Liver (tissue), 9 donors: ENCODE measurements around the gene PDE10A. TPM values are rescaled to one million over a fixed set of nuclear protein-coding genes. Genes with fewer than 3 reads are reported as not detected.

ENCODE experiments used
- DNase-seq: peaks from one replicate; pipeline ENCODE4 v3.0.0-alpha.2; 2017; ENCODE audit warnings: low spot score
- H3K27ac ChIP-seq, 2 donors: one replicate each; pipeline ENCODE4 v1.7.0; 2013; ENCODE audit warnings: inconsistent platforms in 2 of 2, low read length in 2 of 2, control low read depth in 1 of 2, low read depth in 1 of 2, mild to moderate bottlenecking in 1 of 2
- H3K27me3 ChIP-seq, 4 donors: one replicate each; pipeline versions ENCODE4 v1.6.1 to v1.7.0; 2013; ENCODE audit warnings: low read length in 3 of 4, inconsistent platforms in 1 of 4, mild to moderate bottlenecking in 1 of 4, moderate library complexity in 1 of 4; ENCODE audit not compliant: control insufficient read depth in 4 of 4, insufficient read depth in 4 of 4
- H3K36me3 ChIP-seq, 4 donors: one replicate each; pipeline versions ENCODE4 v1.6.1 to v1.7.0; 2013; ENCODE audit warnings: low read length in 3 of 4, mild to moderate bottlenecking in 3 of 4, low read depth in 1 of 4, moderate library complexity in 1 of 4; ENCODE audit not compliant: control insufficient read depth in 4 of 4, insufficient read depth in 3 of 4
- H3K4me1 ChIP-seq, 4 donors: one replicate each; pipeline versions ENCODE4 v1.6.1 to v1.7.0; 2013; ENCODE audit warnings: low read length in 3 of 4, mild to moderate bottlenecking in 3 of 4, moderate library complexity in 1 of 4; ENCODE audit not compliant: control insufficient read depth in 4 of 4, insufficient read depth in 4 of 4
- H3K4me3 ChIP-seq, 3 donors: one replicate each; pipeline versions ENCODE4 v1.6.1 to v1.7.0; 2013; ENCODE audit warnings: low read length in 3 of 3, control low read depth in 1 of 3, low read depth in 1 of 3, mild to moderate bottlenecking in 1 of 3
- H3K9ac ChIP-seq, 2 donors: one replicate each; pipeline ENCODE4 v1.7.0; 2013; ENCODE audit warnings: low read length in 2 of 2, mild to moderate bottlenecking in 2 of 2, moderate library complexity in 2 of 2, control low read depth in 1 of 2, low read depth in 1 of 2
- H3K9me3 ChIP-seq, 4 donors: one replicate each; pipeline versions ENCODE4 v1.6.1 to v1.7.0; 2013; ENCODE audit warnings: low read length in 3 of 4; ENCODE audit not compliant: control insufficient read depth in 4 of 4
- FOXA1 ChIP-seq: IDR thresholded peaks from 2 replicates; pipeline ENCODE4 v1.6.1; 2016; ENCODE audit warnings: antibody characterized with exemption
- GABPA ChIP-seq, 2 donors: IDR thresholded peaks in 1 of 2; conservative IDR thresholded peaks in 1 of 2; 2 replicates each; pipeline ENCODE4 v1.6.1; 2016; ENCODE audit warnings: antibody characterized with exemption in 2 of 2, mild to moderate bottlenecking in 1 of 2, moderate library complexity in 1 of 2
- HNF4A ChIP-seq, 2 donors: conservative IDR thresholded peaks; 2 replicates each; pipeline ENCODE4 v1.6.1; 2016; ENCODE audit warnings: antibody characterized with exemption in 2 of 2, mild to moderate bottlenecking in 2 of 2
- HNF4G ChIP-seq: IDR thresholded peaks from 2 replicates; pipeline ENCODE4 v1.6.1; 2016; ENCODE audit warnings: antibody characterized with exemption
- JUND ChIP-seq, 2 donors: IDR thresholded peaks; 2 replicates each; pipeline ENCODE4 v1.6.1; 2016; ENCODE audit warnings: antibody characterized with exemption in 2 of 2
- NR2F2 ChIP-seq: IDR thresholded peaks from 2 replicates; pipeline ENCODE4 v1.6.1; 2016; ENCODE audit warnings: antibody characterized with exemption
- RAD21 ChIP-seq, 2 donors: IDR thresholded peaks; 2 replicates each; pipeline ENCODE4 v1.6.1; 2016; ENCODE audit warnings: antibody characterized with exemption in 2 of 2, mild to moderate bottlenecking in 2 of 2
- RXRA ChIP-seq, 2 donors: IDR thresholded peaks; 2 replicates each; pipeline ENCODE4 v1.6.1; 2017 to 2018; ENCODE audit warnings: antibody characterized with exemption in 2 of 2, mild to moderate bottlenecking in 1 of 2
- SP1 ChIP-seq: IDR thresholded peaks from 2 replicates; pipeline ENCODE4 v1.6.1; 2018; ENCODE audit warnings: antibody characterized with exemption, mild to moderate bottlenecking
- TAF1 ChIP-seq: conservative IDR thresholded peaks from 2 replicates; pipeline ENCODE4 v1.6.1; 2016; ENCODE audit warnings: antibody characterized with exemption, mild to moderate bottlenecking
- WGBS: extraction: QIAGEN DNeasy Blood & Tissue Kit; methylation state at CpG from one replicate; pipeline ENCODE4 v1.1.7; 2013; 5-methylcytosine and 5-hydroxymethylcytosine counted together
- polyA plus RNA-seq, 2 donors: library from polyadenylated mRNA; stranded (reverse) in 1 of 2; unstranded in 1 of 2; fragments of 200-250 nt in 1 of 2; fragments of >200 nt in 1 of 2; fragmentation: Nextera tagmentation in 1 of 2; extraction: Ambion mirVana in 1 of 2; gene quantifications; one replicate each; pipeline versions ENCODE4 v1.2.1 to v1.2.3, GENCODE V29; 2013 to 2015
- total RNA-seq, 2 donors: library from RNA; depleted of rRNA; stranded (reverse); fragments of >200 nt; gene quantifications; one replicate each; pipeline ENCODE4 v1.2.3, GENCODE V29; 2014
- TF ChIP-seq, protein P1 (sequence below): IDR thresholded peaks from 2 replicates; pipeline ENCODE4 v1.6.1; 2016; ENCODE audit warnings: antibody characterized with exemption
- TF ChIP-seq, protein P2 (sequence below): IDR thresholded peaks from 2 replicates; pipeline ENCODE4 v1.6.1; 2016; ENCODE audit warnings: antibody characterized with exemption, mild to moderate bottlenecking
- TF ChIP-seq, protein P3 (sequence below): fragments of 150-350 bp; IDR thresholded peaks from 2 replicates; pipeline ENCODE4 v1.5.1; 2017; ENCODE audit warnings: improper control_type of control experiment, low read depth, low read length; ENCODE audit not compliant: missing input control
- TF ChIP-seq, protein P4 (sequence below): IDR thresholded peaks from 2 replicates; pipeline ENCODE4 v1.6.1; 2016; ENCODE audit warnings: antibody characterized with exemption
- TF ChIP-seq, protein P5 (sequence below): IDR thresholded peaks from 2 replicates; pipeline ENCODE4 v1.6.1; 2016; ENCODE audit warnings: antibody characterized with exemption
- donor health status: healthy.
- donor health status: healthy.
- donor health status: healthy.
- donor health status: healthy.
- donor health status: healthy.

PDE10A gene
- total and polyA plus RNA-seq, 4 donors = 0.20 to 1.7 (median 0.47) TPM

DNA sequence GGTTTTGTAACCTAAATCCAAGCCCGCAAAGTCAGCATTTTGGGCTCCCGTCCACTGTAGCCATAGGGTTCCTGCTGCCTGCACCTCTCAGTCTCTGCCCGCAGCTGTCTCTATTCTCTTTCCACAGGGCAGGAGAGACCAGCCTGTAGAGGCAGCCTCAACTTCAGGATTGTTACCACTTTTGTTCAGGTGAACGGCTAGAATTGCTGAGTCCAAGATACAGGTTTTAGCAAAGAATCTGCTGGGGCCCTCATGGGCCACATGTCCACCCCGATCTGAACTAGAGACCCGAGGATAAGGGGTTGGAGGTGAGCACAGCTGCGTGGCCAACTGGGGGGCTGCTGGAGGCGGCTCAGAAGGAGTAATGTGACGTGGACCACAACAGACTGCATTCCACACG lies 215.9 kb downstream of the PDE10A start:
- H3K27ac ChIP-seq = no peak overlapping the region
- H3K36me3 ChIP-seq = no peaks in the 10 kb centered on the region
- no peaks in the 10 kb centered on the region for H3K4me1 ChIP-seq
- TF ChIP-seq RAD21 (IDR thresholded peaks at IDR 0.05) (no peak), TAF1 (no peak), RXRA (IDR thresholded peaks at IDR 0.05) (no peak), JUND (IDR thresholded peaks at IDR 0.05) (no peak), GABPA (IDR thresholded peaks at IDR 0.05 in 1 of 2, conservative IDR thresholded peaks at IDR 0.05 in 1 of 2) (no peak), SP1 (no peak), NR2F2 (no peak), HNF4A (conservative IDR thresholded peaks at IDR 0.05) (no peak)
- TF ChIP-seq, protein P1, sequence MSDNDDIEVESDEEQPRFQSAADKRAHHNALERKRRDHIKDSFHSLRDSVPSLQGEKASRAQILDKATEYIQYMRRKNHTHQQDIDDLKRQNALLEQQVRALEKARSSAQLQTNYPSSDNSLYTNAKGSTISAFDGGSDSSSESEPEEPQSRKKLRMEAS = no peak
- TF ChIP-seq, protein P2, sequence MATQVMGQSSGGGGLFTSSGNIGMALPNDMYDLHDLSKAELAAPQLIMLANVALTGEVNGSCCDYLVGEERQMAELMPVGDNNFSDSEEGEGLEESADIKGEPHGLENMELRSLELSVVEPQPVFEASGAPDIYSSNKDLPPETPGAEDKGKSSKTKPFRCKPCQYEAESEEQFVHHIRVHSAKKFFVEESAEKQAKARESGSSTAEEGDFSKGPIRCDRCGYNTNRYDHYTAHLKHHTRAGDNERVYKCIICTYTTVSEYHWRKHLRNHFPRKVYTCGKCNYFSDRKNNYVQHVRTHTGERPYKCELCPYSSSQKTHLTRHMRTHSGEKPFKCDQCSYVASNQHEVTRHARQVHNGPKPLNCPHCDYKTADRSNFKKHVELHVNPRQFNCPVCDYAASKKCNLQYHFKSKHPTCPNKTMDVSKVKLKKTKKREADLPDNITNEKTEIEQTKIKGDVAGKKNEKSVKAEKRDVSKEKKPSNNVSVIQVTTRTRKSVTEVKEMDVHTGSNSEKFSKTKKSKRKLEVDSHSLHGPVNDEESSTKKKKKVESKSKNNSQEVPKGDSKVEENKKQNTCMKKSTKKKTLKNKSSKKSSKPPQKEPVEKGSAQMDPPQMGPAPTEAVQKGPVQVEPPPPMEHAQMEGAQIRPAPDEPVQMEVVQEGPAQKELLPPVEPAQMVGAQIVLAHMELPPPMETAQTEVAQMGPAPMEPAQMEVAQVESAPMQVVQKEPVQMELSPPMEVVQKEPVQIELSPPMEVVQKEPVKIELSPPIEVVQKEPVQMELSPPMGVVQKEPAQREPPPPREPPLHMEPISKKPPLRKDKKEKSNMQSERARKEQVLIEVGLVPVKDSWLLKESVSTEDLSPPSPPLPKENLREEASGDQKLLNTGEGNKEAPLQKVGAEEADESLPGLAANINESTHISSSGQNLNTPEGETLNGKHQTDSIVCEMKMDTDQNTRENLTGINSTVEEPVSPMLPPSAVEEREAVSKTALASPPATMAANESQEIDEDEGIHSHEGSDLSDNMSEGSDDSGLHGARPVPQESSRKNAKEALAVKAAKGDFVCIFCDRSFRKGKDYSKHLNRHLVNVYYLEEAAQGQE = no peak
- TF ChIP-seq, protein P3, sequence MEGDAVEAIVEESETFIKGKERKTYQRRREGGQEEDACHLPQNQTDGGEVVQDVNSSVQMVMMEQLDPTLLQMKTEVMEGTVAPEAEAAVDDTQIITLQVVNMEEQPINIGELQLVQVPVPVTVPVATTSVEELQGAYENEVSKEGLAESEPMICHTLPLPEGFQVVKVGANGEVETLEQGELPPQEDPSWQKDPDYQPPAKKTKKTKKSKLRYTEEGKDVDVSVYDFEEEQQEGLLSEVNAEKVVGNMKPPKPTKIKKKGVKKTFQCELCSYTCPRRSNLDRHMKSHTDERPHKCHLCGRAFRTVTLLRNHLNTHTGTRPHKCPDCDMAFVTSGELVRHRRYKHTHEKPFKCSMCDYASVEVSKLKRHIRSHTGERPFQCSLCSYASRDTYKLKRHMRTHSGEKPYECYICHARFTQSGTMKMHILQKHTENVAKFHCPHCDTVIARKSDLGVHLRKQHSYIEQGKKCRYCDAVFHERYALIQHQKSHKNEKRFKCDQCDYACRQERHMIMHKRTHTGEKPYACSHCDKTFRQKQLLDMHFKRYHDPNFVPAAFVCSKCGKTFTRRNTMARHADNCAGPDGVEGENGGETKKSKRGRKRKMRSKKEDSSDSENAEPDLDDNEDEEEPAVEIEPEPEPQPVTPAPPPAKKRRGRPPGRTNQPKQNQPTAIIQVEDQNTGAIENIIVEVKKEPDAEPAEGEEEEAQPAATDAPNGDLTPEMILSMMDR = no peak
- TF ChIP-seq, protein P4, sequence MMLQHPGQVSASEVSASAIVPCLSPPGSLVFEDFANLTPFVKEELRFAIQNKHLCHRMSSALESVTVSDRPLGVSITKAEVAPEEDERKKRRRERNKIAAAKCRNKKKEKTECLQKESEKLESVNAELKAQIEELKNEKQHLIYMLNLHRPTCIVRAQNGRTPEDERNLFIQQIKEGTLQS = no peak
- H3K9me3 ChIP-seq = peaks cover 0 to 6% (median 1%) of the 10 kb centered on the region in 4 donors
- DNase-seq = no peak
- WGBS = 83% methylated on average over 10 of the region's 10 CpGs
- no peaks in the 10 kb centered on the region for H3K27me3 ChIP-seq
- H3K4me3 ChIP-seq = no peak overlapping the region
- H3K9ac ChIP-seq = no peak overlapping the region

DNA sequence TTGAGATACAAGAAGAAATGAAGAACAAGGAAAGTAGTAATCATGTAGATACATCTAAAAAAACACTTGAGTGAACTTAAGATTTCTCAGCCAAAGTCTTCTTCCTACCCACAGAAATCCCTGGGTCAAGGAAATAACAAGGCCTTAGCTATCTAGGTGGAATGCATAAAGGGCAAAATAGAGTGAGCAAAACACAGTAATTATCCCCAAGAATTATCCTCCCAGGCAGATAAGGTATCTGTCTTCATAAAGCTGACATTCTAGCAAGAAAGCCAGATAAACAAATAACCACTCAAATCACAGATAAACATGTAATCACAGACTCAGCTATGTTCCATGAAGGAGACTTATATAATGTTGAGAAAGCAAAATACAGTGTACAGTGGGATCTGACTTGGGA lies 216.7 kb downstream of the PDE10A start:
- TF ChIP-seq GABPA (IDR thresholded peaks at IDR 0.05 in 1 of 2, conservative IDR thresholded peaks at IDR 0.05 in 1 of 2) (no peak), FOXA1 (no peak), HNF4A (conservative IDR thresholded peaks at IDR 0.05) (no peak), SP1 (no peak), NR2F2 (no peak), RAD21 (IDR thresholded peaks at IDR 0.05) (no peak), TAF1 (no peak), HNF4G (no peak)
- TF ChIP-seq, protein P5, sequence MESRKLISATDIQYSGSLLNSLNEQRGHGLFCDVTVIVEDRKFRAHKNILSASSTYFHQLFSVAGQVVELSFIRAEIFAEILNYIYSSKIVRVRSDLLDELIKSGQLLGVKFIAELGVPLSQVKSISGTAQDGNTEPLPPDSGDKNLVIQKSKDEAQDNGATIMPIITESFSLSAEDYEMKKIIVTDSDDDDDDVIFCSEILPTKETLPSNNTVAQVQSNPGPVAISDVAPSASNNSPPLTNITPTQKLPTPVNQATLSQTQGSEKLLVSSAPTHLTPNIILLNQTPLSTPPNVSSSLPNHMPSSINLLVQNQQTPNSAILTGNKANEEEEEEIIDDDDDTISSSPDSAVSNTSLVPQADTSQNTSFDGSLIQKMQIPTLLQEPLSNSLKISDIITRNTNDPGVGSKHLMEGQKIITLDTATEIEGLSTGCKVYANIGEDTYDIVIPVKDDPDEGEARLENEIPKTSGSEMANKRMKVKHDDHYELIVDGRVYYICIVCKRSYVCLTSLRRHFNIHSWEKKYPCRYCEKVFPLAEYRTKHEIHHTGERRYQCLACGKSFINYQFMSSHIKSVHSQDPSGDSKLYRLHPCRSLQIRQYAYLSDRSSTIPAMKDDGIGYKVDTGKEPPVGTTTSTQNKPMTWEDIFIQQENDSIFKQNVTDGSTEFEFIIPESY = no peak
- TF ChIP-seq, protein P1 = no peak
- TF ChIP-seq, protein P3 = no peak
- DNase-seq = no peak
- Histone ChIP-seq H3K4me1 (no peaks in the 10 kb centered on the region), H3K9me3 (peaks cover 0 to 6% (median 1%) of the 10 kb centered on the region in 4 donors), H3K27ac (no peak overlapping the region), H3K36me3 (no peaks in the 10 kb centered on the region), H3K9ac (no peak overlapping the region), H3K4me3 (no peak overlapping the region), H3K27me3 (no peaks in the 10 kb centered on the region)
